K562 (cell line): Measurements from ENCODE around the gene RHOV. TPM values are rescaled to one million over a fixed set of nuclear protein-coding genes. Genes with fewer than 3 reads are reported as not detected.

Experiments used
- ATF1 ChIP-seq, 2 experiments: fragments of 450-650 bp in 1 of 2; IDR thresholded peaks; 2 replicates each; pipeline ENCODE4 v1.6.1; 2016; ENCODE audit warnings: missing compliant biosample characterization in 1 of 2, missing genetic modification characterization in 1 of 2
- BCOR ChIP-seq: fragments of 450-650 bp; IDR thresholded peaks from 2 replicates; pipeline ENCODE4 v1.6.1; 2016
- CBFA2T2 ChIP-seq: fragments of 450-650 bp; conservative IDR thresholded peaks from 2 replicates; pipeline ENCODE4 v1.6.1; 2017; ENCODE audit warnings: mild to moderate bottlenecking
- CBFB ChIP-seq: sonication (generic); formaldehyde crosslinking; IDR thresholded peaks from 2 replicates; pipeline ENCODE4 v1.4.0; 2020; ENCODE audit warnings: mild to moderate bottlenecking, missing genetic modification reagents
- CBX1 ChIP-seq: sonication (generic); IDR thresholded peaks from 2 replicates; pipeline ENCODE4 v1.6.1; 2016; ENCODE audit warnings: antibody characterized with exemption, low read depth, mild to moderate bottlenecking
- CREB3 ChIP-seq: fragments of 450-650 bp; conservative IDR thresholded peaks from 2 replicates; pipeline ENCODE4 v1.6.1; 2016; ENCODE audit warnings: missing genetic modification characterization, low read depth, mild to moderate bottlenecking, missing compliant biosample characterization, moderate library complexity
- ELF1 ChIP-seq: fragments of 200-800 bp; sonication (Bioruptor generic); IDR thresholded peaks from 2 replicates; pipeline ENCODE4 v1.6.1; 2016; ENCODE audit warnings: missing genetic modification characterization, missing compliant biosample characterization
- ETS1 ChIP-seq: conservative IDR thresholded peaks from 2 replicates; pipeline ENCODE4 v1.6.1; 2011; ENCODE audit warnings: low read depth, mild to moderate bottlenecking, low read length; ENCODE audit not compliant: control insufficient read depth
- FOXM1 ChIP-seq, 2 experiments: fragments of 450-650 bp in 1 of 2; sonication (generic) in 1 of 2; formaldehyde crosslinking in 1 of 2; IDR thresholded peaks; 2 replicates each; pipeline versions ENCODE4 v1.6.1 to v1.9.0; 2017 to 2022; ENCODE audit warnings: low read depth in 2 of 2, mild to moderate bottlenecking in 2 of 2, missing genetic modification reagents in 1 of 2, moderate library complexity in 1 of 2
- GMEB1 ChIP-seq: fragments of 250-450 bp; sonication (Bioruptor Pico); IDR thresholded peaks from 2 replicates; pipeline ENCODE4 v1.4.0; 2020; ENCODE audit warnings: mild to moderate bottlenecking
- HCFC1 ChIP-seq: IDR thresholded peaks from 2 replicates; pipeline ENCODE4 v1.6.1; 2012; ENCODE audit warnings: low read depth, low read length, improper control_type of control experiment
- L3MBTL2 ChIP-seq: fragments of 450-650 bp; IDR thresholded peaks from 2 replicates; pipeline ENCODE4 v1.6.1; 2016; ENCODE audit warnings: mild to moderate bottlenecking, moderate library complexity
- MYBL2 ChIP-seq, 2 experiments: fragments of 450-650 bp in 1 of 2; sonication (generic) in 1 of 2; formaldehyde crosslinking in 1 of 2; IDR thresholded peaks; 2 replicates each; pipeline versions ENCODE4 v1.6.1 to v1.8.1; 2017 to 2022; ENCODE audit warnings: borderline replicate concordance in 1 of 2, inconsistent platforms in 1 of 2, low read depth in 1 of 2, mild to moderate bottlenecking in 1 of 2, missing genetic modification reagents in 1 of 2, moderate library complexity in 1 of 2
- NCOR1 ChIP-seq: fragments of 450-650 bp; IDR thresholded peaks from 2 replicates; pipeline ENCODE4 v1.6.1; 2016; ENCODE audit warnings: mild to moderate bottlenecking, moderate library complexity
- POLR2A ChIP-seq: fragments of 450-650 bp; conservative IDR thresholded peaks from 2 replicates; pipeline ENCODE4 v1.6.1; 2016
- POLR2AphosphoS2 ChIP-seq: IDR thresholded peaks from 2 replicates; pipeline ENCODE4 v1.6.1; 2012; ENCODE audit warnings: low read length, improper control_type of control experiment
- SMAD4 ChIP-seq: fragments of 250-450 bp; sonication (Bioruptor Pico); conservative IDR thresholded peaks from 2 replicates; pipeline ENCODE4 v1.8.0; 2021; ENCODE audit warnings: inconsistent platforms, mild to moderate bottlenecking, moderate library complexity
- TAL1 ChIP-seq: fragments of 450-650 bp; IDR thresholded peaks from 2 replicates; pipeline ENCODE4 v1.6.1; 2016; ENCODE audit warnings: mild to moderate bottlenecking
- ZBTB33 ChIP-seq: sonication (generic); formaldehyde crosslinking; IDR thresholded peaks from 2 replicates; pipeline ENCODE4 v1.8.1; 2023; ENCODE audit warnings: mild to moderate bottlenecking, missing genetic modification reagents
- ZBTB7A ChIP-seq: IDR thresholded peaks from 2 replicates; pipeline ENCODE4 v1.6.1; 2011; ENCODE audit warnings: low read depth, mild to moderate bottlenecking, low read length, moderate library complexity, borderline replicate concordance; ENCODE audit not compliant: control insufficient read depth
- ZNF507 ChIP-seq: conservative IDR thresholded peaks from 2 replicates; pipeline ENCODE4 v1.6.1; 2017; ENCODE audit warnings: missing genetic modification characterization, missing compliant biosample characterization
- ZNF583 ChIP-seq: fragments of 250-450 bp; sonication (Bioruptor Pico); IDR thresholded peaks from 2 replicates; pipeline ENCODE4 v1.4.0; 2020
- polyA plus RNA-seq, 8 experiments: library from polyadenylated mRNA; depleted of rRNA in 4 of 8; stranded (reverse) in 5 of 8; unstranded in 3 of 8; fragments of >200 nt; fragmentation: Nextera tagmentation in 2 of 8; fragmentation: Illumina TruSeq in 1 of 8; extraction: Ambion mirVana in 2 of 8; extraction: Trizol in 1 of 8; gene quantifications; 2 replicates each; pipeline versions ENCODE4 v1.2.1 to v1.2.3, GENCODE V29; 2011 to 2014; ENCODE audit warnings: inconsistent platforms in 1 of 8, missing spikeins in 1 of 8
- total RNA-seq, 7 experiments: library from RNA; depleted of rRNA in 6 of 7; stranded (reverse); fragments of >200 nt in 6 of 7; fragmentation: Illumina TruSeq in 2 of 7; extraction: Trizol in 2 of 7; gene quantifications; 2 replicates each; pipeline versions ENCODE4 v1.2.1 to v1.2.3, GENCODE V29; 2011 to 2021; ENCODE audit warnings: low replicate concordance in 1 of 7

Gene RHOV
- total and polyA plus RNA-seq, 9 of the 15 experiments (the other 6 are each of a cell fraction or from before 2014, with no cell fraction given): 0.08 to 2.0 (median 1.1) TPM

GRCh38 chr15:40893733-40894680 lies 20.0 kb upstream of the RHOV start, which contains the start of gene VPS18 (continued):
- peak; percentile 48; the same call in 1 of the 2 replicates for TF ChIP-seq ZBTB33 (CRISPR knock-in tag)
- TF ChIP-seq ZBTB7A: 0 out of 2 replicates have a peak, but pooled peaks have one; percentile 44
- TF ChIP-seq CBFA2T2: peak; percentile 37; the same call in 1 of the 2 replicates
- no peak for TF ChIP-seq MYBL2 (IDR thresholded peaks at IDR 0.05; ENCODE audit: low read depth)
- no peak for TF ChIP-seq MYBL2 (CRISPR knock-in tag; IDR thresholded peaks at IDR 0.05; ENCODE audit: borderline replicate concordance)
- TF ChIP-seq TAL1: no peak
- peak; percentile 92 for TF ChIP-seq ETS1
- TF ChIP-seq NCOR1: no peak
- 0 out of 2 replicates have a peak, but pooled peaks have one; percentile 78 for TF ChIP-seq CBFB (CRISPR knock-in tag)
- TF ChIP-seq ZNF583 (CRISPR knock-in tag): no peak
- peak; percentile 92 for TF ChIP-seq ELF1 (tag)
- no peak for TF ChIP-seq BCOR
- peak; percentile 66 for TF ChIP-seq HCFC1
- peak; percentile 74 for TF ChIP-seq ATF1 (CRISPR knock-in tag; IDR thresholded peaks at IDR 0.05)
- peak; percentile 96 for TF ChIP-seq ATF1 (tag; IDR thresholded peaks at IDR 0.05)
- peak; percentile 94 for TF ChIP-seq L3MBTL2
- no peak for TF ChIP-seq POLR2AphosphoS2
- peak; percentile 56; the same call in 1 of the 2 replicates for TF ChIP-seq SMAD4 (CRISPR knock-in tag)
- no peak for TF ChIP-seq CREB3 (tag)
- TF ChIP-seq CBX1: peak; percentile 11; the same call in 1 of the 2 replicates
- peak; percentile 92 for TF ChIP-seq GMEB1 (CRISPR knock-in tag)
- TF ChIP-seq POLR2A: peak; percentile 64
- no peak for TF ChIP-seq ZNF507 (tag)
- TF ChIP-seq FOXM1 (IDR thresholded peaks at IDR 0.05; ENCODE audit: low read depth): no peak
- no peak for TF ChIP-seq FOXM1 (CRISPR knock-in tag; IDR thresholded peaks at IDR 0.05; ENCODE audit: low read depth)
